Measurements from ENCODE around the gene FGD5.

DNA sequence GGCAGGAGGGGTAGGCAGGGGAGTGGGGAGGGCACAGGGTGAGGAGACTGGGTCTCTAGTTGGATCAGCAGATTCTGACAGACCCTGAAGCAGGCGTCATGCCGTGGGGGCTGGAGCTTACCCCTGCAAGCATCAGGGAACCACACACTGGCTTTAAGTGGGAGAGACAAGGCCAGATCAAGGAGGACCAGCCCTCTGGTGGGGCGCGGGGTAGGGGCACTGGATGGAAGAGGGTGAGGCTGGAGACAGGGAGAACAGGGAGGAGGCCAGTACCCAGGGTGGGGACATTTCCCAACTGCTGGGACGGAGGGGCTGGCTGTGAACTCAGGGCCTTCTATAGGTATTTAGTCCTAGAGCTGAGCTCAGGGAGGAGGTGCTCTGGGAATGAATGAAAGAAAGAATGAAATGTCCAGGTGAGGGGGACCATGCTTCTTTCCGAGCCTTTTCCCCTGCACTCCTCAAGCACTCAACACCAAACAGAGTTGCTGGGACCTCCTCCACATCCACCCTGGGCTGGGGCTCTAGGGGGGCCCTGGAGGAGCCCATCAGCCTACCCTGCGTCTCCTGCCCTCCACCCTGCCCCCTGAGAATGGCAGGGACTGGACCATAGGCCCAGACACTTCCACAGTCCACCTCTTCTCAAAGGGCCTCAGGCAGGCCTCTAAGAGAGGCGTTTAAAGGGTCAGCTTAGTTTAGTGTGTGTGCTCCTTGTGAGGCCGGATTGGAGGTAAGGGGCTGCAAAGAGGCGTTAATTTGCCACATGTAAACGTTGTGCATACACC lies 49.0 kb upstream of the FGD5 start:
- TF ChIP-seq CTCF (IDR thresholded peaks at IDR 0.05) (no peak), POLR2A (IDR thresholded peaks at IDR 0.05) (no peak)
